ENCODE data around the gene TMPRSS7. TPM values are rescaled to one million over a fixed set of nuclear protein-coding genes. Genes with fewer than 3 reads are reported as not detected.

TMPRSS7 gene
- polyA plus RNA-seq, 1 of the 3 experiments (the other 2 are of a cell fraction) = 0.02 TPM

- Histone ChIP-seq H2AFZ (ENCODE audit: low read depth) (no peak overlapping the region), H3K79me2 (ENCODE audit: insufficient read depth) (no peaks in the 10 kb centered on the region), H3K4me1 (ENCODE audit: control insufficient read depth in 1 of 2, insufficient read depth in 2 of 2, low read depth in 1 of 2, low read length in 1 of 2) (peaks cover 10 to 11% of the 10 kb centered on the region in 2 experiments; a peak in 2 of 4 replicates), H3K4me3 (ENCODE audit: low read depth in 2 of 2, low read length in 1 of 2) (no peak overlapping the region), H3K27me3 (ENCODE audit: insufficient read depth) (no peaks in the 10 kb centered on the region), H3F3A (replicated peaks; ENCODE audit: insufficient read depth) (no peaks in the 10 kb centered on the region), H3K27ac (ENCODE audit: low read depth in 2 of 2, low read length in 1 of 2) (no peak overlapping the region), H3K9ac (no peak overlapping the region), H3K4me2 (no peak overlapping the region), H4K20me1 (ENCODE audit: insufficient read depth) (no peaks in the 10 kb centered on the region), H3K9me3 (no peaks in the 10 kb centered on the region), H3K9me2 (no peaks in the 10 kb centered on the region), H3K36me3 (replicated peaks in 1 of 2; ENCODE audit: control insufficient read depth in 1 of 2, insufficient read depth in 2 of 2, low read length in 1 of 2) (peaks cover 0 to 20% of the 10 kb centered on the region in 2 experiments)
- ChIA-PET POLR2A (interaction anchor here (1.4 to 2.0 kb wide), 2 partner anchors 9 to 14 kb away, joined by 3 to 11 read pairs; partner anchors contain the start of gene TAGLN3), CTCF (interaction anchor here (0.5 to 7.3 kb wide), 22 partner anchors 12 to 343 kb away, joined by 3 to 165 read pairs (median 8); partner anchors contain the start of genes ABHD10 and TAGLN3)
- TF ChIP-seq, protein P1, sequence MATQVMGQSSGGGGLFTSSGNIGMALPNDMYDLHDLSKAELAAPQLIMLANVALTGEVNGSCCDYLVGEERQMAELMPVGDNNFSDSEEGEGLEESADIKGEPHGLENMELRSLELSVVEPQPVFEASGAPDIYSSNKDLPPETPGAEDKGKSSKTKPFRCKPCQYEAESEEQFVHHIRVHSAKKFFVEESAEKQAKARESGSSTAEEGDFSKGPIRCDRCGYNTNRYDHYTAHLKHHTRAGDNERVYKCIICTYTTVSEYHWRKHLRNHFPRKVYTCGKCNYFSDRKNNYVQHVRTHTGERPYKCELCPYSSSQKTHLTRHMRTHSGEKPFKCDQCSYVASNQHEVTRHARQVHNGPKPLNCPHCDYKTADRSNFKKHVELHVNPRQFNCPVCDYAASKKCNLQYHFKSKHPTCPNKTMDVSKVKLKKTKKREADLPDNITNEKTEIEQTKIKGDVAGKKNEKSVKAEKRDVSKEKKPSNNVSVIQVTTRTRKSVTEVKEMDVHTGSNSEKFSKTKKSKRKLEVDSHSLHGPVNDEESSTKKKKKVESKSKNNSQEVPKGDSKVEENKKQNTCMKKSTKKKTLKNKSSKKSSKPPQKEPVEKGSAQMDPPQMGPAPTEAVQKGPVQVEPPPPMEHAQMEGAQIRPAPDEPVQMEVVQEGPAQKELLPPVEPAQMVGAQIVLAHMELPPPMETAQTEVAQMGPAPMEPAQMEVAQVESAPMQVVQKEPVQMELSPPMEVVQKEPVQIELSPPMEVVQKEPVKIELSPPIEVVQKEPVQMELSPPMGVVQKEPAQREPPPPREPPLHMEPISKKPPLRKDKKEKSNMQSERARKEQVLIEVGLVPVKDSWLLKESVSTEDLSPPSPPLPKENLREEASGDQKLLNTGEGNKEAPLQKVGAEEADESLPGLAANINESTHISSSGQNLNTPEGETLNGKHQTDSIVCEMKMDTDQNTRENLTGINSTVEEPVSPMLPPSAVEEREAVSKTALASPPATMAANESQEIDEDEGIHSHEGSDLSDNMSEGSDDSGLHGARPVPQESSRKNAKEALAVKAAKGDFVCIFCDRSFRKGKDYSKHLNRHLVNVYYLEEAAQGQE (IDR thresholded peaks at IDR 0.05; ENCODE audit: low read depth, low read length) = no peak
- no peak for TF ChIP-seq MEF2A (IDR thresholded peaks at IDR 0.05; ENCODE audit: borderline replicate concordance, low read depth)
- TF ChIP-seq PBX3 (IDR thresholded peaks at IDR 0.05) = no peak
- TF ChIP-seq IRF3 (IDR thresholded peaks at IDR 0.05; ENCODE audit: low read depth, low read length) = no peak
- no peak for TF ChIP-seq SMC3 (IDR thresholded peaks at IDR 0.05; ENCODE audit: low read depth, low read length)
- TF ChIP-seq NFIC (IDR thresholded peaks at IDR 0.05; ENCODE audit: borderline replicate concordance) = no peak
- no peak for TF ChIP-seq SIN3A (IDR thresholded peaks at IDR 0.05; ENCODE audit: borderline replicate concordance, low read depth, low read length)
- TF ChIP-seq, protein P2, sequence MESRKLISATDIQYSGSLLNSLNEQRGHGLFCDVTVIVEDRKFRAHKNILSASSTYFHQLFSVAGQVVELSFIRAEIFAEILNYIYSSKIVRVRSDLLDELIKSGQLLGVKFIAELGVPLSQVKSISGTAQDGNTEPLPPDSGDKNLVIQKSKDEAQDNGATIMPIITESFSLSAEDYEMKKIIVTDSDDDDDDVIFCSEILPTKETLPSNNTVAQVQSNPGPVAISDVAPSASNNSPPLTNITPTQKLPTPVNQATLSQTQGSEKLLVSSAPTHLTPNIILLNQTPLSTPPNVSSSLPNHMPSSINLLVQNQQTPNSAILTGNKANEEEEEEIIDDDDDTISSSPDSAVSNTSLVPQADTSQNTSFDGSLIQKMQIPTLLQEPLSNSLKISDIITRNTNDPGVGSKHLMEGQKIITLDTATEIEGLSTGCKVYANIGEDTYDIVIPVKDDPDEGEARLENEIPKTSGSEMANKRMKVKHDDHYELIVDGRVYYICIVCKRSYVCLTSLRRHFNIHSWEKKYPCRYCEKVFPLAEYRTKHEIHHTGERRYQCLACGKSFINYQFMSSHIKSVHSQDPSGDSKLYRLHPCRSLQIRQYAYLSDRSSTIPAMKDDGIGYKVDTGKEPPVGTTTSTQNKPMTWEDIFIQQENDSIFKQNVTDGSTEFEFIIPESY (IDR thresholded peaks at IDR 0.05; ENCODE audit: borderline replicate concordance, low read depth) = no peak
- TF ChIP-seq, protein P3, sequence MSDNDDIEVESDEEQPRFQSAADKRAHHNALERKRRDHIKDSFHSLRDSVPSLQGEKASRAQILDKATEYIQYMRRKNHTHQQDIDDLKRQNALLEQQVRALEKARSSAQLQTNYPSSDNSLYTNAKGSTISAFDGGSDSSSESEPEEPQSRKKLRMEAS (IDR thresholded peaks at IDR 0.05; ENCODE audit: low read depth) = no peak
- no peak for TF ChIP-seq FOXJ3 (CRISPR knock-in tag; IDR thresholded peaks at IDR 0.05)
- TF ChIP-seq EZH2phosphoT487 (IDR thresholded peaks at IDR 0.05; ENCODE audit: borderline replicate concordance, low read depth) = no peak
- TF ChIP-seq RXRA (IDR thresholded peaks at IDR 0.05; ENCODE audit: borderline replicate concordance, low read depth) = no peak
- TF ChIP-seq TCF12 (IDR thresholded peaks at IDR 0.05) = no peak
- TF ChIP-seq TAF1 (IDR thresholded peaks at IDR 0.05; ENCODE audit: borderline replicate concordance, low read depth, low read length) = no peak
- no peak for TF ChIP-seq EP300 (IDR thresholded peaks at IDR 0.05; ENCODE audit: borderline replicate concordance in 1 of 2, low read depth in 1 of 2, low read length in 1 of 2)
- no peak for TF ChIP-seq MXI1 (IDR thresholded peaks at IDR 0.05; ENCODE audit: low read depth, low read length)
- TF ChIP-seq FOSL2 (IDR thresholded peaks at IDR 0.05; ENCODE audit: borderline replicate concordance, low read depth) = no peak
- no peak for DNase-seq
- 80% methylated on average over 6 of the region's 6 CpGs for WGBS (ENCODE audit: low lambda C conversion rate)
Measured at GRCh38 chr3:112012205-112012992, 22.1 kb upstream of the TMPRSS7 start.

All from SK-N-SH (cell line).